Right renal pelvis (tissue), 4 donors: ENCODE measurements around the gene PARG. TPM values are rescaled to one million over a fixed set of nuclear protein-coding genes. Genes with fewer than 3 reads are reported as not detected.
"Not testable (repeated sequence)": the region's sequence is repeated elsewhere in the genome, so short reads cannot be mapped to it uniquely, and the experiment has no call there.

Source experiments
- DNase-seq, 4 donors: peaks; one replicate each; pipeline ENCODE4 v3.0.0-alpha.2; 2013; ENCODE audit warnings: low read depth in 4 of 4, low spot score in 3 of 4, missing footprints in 1 of 4
- polyA plus RNA-seq, 4 donors: library from polyadenylated mRNA; unstranded; fragments of 120-200 nt; gene quantifications; one replicate each; pipeline ENCODE4 v1.2.1, GENCODE V29; 2013; ENCODE audit not compliant: insufficient read length in 4 of 4

Gene PARG
- polyA plus RNA-seq, 4 donors: 34.7 to 37.7 (median 35.8) TPM

DNA sequence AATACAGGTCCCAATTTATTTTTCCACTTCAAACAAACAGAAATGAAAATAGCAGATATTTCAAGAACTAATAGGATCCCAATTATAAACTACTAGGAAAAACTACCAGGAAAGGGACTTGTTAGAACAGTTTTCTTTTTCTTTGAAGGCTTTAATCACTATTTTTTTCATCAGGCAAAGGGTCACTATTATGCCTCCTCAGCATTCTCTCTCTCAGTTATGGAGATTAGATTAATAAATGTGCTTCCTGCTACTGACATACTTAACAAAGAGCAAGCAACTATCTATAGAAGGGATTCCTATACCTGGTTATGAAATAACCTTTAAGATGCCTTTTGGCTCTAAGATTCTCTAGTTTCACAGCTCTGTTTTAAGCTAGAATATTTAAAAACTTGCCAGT, 108.7 kb downstream of the PARG start:
- no peak for DNase-seq

DNA sequence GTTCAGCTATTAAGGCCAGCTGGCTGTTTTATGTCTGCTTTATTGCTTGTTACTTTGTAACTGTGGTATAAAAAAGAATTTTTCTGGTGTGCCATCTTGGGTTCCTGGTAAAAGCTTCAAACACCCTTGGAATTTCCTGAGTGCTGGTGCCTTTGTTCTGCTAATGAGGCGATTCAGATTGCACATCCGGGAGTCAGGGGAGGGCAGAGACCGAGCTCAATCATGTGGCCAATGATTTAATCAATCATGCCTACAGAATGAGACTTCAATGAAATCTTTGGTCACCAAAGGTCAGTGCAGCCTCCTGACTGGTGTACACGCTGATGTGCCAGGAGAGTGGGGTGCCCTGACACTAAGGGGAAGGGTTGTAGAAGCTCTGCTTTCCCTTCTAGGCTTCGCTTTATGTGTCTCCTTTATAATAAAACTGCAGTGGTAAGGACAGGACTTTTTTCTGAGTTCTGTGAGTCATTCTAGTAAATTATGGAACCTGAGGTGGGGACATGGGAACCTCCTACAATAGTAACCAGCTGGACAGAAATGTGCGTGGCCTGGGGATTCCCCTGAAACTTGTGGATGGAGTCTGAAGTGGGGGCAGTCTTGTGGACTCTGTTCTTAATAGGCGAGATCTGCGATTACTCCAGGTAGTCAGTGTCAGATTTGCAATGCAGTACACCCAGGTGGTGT, 110.3 kb downstream of the PARG start:
- no peak for DNase-seq

DNA sequence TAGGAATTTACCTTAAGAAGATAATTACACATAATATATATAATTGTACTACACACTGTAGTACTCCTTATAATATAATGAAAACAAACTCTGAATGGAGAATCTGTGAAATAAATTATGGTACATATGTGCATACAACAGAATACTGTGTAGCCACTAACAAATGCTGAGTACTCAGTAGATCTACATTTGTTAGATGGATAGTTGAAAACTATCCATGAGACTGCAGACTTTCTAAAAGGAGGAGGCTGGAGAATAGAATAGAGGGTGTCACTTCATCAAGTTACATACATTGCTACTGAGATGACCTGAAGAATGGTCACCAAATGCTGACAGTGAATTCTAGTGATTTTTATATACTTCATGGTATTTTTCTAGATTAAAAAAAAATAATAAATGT, 111.0 kb downstream of the PARG start:
- no peak for DNase-seq

DNA sequence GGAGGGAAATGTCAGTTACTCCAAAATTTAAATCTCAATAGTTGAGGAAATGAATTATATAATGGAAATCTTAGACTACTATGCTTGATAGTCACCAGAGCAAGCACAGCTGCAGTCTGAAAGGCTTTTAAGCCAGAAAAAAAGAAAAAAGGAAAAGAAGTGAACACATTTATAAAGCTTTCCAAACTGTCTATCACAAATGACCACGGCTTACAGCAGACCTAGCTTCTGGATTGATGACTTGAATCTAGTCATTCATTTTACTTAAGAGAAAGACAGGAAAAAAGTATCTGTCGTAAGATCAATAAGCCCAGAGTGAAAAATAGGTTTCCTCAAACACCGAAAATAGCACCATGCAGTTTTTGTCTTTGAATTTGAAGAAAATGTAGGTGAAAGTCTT, 111.8 kb downstream of the PARG start:
- DNase-seq: no peak

DNA sequence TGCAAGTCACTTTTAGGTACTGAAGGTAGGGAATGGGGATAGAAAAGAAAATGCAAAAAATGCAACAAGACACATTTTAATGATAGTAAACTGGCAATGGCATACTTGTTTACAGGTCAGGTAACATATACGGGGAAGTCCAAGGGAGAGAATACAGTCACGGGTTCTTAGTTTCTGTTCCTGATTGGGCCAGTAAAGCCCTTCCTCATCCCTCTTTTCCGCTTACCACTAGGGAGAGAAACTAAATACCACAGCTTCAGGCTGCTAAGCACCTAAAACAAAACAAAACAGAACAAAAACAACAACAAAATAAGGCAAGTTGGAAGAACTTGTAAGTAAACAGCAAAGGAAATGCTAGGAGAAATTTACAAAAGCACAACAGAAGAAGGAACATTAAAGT, 114.5 kb downstream of the PARG start:
- no peak for DNase-seq

DNA sequence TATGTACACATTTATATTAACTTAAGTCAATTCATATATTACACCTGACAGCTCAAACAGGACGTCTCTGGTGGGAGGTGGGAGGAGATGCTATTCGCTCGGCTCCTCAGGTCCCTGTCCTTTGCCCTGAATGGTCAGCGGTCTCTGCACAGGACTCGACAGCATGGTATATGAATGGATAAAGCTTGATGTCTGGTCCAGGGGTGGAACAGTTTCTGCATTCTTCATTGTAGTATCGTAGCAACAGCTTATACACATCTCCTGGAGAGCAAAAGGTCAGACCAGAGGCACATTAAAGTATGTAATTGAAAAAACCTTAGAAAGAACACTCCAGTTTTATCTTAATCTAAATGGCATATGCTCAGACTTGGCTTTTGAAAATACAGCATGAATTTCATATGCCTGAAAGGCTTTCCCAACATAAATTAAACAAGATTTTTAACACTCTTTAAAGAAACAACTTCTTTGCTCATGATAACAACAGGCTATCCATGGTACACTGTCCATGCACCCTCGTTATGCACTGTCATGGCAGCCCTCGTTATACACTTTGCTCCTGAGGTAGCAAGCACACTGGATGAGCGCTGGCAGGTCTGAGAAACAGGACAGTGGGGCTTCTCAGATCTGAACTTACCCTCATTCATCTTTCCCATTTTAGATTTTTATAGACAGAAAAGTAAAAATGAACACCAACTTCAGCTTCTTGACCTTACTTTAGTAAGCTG, 122.4 kb downstream of the PARG start:
- no peak for DNase-seq

DNA sequence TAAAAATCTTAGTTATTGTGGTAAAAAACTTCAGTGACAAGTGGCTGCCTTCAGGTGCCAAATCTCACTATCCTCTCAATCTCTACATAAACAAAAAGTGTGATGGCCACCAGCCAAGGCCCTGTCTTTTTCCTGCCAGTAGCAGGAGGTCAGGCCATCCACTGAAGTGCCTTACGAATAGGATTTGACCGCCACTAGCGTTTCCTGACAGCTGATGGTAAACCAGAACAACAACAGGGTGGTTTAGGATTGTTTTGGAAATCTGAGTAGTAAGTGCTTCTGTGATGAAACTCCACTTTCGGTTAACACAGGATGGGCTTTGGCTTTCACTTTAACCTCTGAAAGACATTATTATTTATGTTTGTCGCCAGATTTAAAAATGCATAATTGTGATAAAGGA, 124.0 kb downstream of the PARG start:
- no peak for DNase-seq

DNA sequence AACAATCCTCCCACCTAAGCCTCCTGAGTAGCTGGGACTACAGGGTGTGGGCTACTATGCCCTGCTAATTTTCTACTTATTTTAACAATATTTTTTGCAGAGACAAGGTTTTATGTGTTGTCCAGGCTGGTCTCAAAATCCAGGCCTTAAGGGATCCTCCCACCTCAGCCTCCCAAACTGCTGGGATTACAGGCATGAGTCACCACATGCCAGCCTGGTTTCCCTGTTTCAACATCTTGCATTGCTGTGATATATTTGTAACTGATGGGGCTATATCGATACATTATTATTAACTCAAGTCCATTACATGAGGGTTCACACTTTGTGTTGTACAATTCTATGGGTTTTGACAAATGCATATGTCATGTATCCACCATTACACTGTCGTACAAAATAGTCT, 137.8 kb downstream of the PARG start:
- no peak for DNase-seq

DNA sequence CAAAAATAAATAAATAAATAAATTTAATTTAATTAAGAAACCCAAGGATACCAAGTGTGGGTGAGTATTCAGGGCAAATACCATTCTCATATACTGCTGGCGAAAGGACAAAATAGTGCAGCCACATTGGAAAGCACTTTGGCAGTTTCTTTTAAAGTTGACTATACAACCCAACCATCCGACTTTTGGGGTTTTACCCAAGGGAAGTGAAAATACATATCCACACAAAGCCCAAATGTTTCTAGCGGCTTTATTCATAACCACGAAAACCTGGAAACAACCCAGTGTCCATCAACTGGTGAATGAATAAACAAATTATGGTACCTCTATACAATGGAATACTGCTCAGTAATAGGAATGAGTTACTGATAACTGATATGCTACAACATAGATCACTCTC, 143.6 kb downstream of the PARG start:
- no peak for DNase-seq

DNA sequence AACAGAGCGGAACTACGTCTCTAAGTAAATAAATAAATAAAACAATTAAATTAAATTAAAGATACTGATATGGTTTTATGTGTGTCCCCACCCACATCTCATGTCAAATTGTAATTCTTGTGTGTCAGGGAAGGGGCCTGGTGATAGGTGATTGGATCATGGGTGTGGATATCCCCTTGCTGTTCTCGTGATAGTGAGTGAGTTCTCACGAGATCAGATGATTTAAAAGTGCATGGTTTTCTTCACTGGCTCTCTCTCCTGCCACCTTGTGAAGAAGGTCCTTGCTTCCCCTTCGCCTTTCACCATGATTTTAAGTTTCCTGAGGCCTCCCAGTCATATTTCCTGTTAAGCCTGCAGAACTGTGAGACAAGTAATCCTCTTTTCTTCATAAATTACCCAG, 150.7 kb downstream of the PARG start:
- DNase-seq: no peak

DNA sequence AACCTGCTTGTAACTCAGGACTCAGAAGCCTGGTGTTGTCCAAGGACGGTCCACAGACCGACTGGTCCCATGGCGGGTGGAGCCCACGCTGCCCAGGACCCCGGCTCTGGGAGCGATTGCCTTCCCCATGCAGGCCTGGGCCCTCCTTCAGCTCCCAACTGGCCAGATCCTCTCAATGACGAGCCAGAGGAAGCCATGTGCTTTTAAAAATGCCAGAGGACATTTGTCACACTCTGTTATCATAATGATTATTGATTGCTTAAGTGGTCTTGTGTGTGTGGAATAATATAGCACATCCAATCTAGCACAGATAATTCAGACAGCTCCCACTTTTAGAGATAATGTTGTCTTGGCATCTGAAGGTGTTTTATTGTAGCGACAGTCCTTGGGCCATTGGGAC, 157.1 kb downstream of the PARG start:
- no peak for DNase-seq

DNA sequence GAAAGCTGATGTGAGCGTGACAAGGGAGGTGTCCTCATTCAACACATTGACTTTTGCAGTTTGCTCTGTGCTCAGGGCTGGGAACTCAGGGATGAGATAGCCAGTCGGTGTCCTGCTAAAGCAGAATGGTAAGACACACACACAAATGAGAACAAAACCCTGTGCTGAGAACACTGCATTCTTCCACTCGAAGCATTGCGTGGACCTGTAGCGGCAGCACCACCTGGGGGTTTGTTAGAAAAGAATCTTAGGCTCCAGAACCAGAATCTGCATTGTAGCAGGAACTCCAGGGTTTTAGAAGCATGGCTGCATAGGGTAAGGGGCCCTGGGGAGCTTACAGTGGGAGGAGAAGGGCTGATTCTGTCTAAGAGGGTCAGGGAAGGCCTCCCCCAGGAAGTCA, 158.2 kb downstream of the PARG start:
- DNase-seq: no peak

DNA sequence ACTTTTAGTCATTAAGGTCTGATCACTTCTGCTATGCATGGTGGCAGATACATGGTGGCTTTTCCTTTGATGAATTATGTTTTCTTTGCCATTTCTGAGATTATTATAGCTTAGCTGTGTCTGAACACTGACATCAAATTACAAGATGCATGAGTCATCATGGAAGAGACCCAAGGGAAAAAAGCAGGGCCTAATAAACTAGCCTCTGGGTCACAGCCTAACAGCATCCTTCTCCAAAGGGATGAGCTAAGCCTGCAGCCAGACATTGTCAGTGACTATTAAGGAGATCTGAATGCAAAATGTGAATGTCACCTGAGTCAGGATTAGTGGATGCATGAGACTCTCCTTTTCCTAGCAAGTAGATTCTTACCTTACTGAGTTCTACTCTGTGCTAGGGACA, 160.6 kb downstream of the PARG start:
- no peak for DNase-seq

DNA sequence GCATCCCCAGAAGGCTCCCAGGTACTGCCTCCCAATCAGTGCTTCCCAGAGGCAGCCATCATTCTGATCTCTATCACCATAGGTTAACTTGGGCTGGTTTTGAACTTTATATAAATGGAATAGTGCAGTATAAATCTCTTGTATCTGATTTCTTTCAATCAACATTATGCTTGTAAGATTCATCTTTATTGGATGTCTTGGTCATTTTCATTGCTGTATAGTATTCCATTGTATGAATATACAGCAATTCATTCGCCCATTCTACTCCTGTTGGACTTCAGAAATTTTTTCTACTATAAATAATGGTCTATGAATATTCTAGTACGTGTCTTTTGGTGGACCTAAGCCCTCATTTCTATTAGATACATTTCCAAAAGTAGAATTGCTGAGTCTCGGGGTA, 163.6 kb downstream of the PARG start:
- no peak for DNase-seq

DNA sequence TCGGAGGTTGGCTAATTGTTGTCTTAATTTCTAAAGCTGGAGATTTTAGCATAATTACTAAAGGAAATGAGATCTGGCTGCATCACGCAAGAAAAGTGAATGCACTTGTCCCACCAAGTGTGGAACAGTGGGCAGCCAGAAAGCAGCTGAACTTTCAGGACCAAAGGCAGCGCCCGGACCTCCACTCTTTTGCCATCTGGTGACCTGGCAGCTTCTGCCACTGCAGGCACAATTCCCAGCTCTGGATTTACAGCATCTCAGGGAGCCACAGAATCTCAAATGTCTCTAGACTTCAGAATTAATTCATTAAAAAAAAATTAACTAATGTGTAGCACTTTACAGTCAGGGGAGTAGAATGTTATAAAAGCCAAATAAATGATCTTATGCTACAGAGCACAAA, 165.0 kb downstream of the PARG start:
- no peak for DNase-seq

DNA sequence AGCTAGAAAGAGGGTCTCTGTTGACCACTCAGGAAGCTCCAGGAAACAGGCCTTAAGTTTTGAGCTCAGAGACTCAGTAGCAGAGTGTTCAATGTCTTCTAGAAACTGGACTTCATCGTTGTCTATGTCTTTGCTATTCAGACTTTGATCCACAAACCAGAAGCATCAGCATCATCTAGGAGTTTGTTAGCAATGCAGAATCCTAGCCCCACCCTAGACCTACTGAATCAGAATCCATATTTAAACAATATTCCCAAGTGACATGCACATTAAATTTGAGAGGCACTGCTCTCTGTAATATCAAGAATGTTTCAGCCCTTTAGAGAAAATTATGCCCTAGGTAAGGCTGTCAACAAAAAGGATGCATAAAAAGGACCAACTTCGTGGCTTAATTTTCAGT, 166.8 kb downstream of the PARG start:
- no peak for DNase-seq

DNA sequence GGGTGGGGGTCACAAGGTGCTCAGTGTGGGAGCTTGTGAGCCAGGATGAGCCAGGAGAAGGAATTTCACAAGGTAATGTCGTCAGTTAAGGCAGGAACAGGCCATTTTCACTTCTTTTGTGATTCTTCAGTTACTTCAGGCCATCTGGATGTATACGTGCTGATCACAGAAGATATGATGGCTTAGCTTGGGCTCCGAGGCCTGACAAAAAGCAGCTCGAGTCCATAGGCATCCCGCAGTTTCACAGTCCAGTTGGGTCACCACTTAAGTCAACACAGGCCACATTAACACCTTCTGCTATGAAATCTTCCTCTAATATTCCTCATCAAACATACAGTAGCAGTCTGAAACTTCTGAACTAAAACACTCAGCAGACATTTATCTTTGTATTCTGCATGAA, 168.9 kb downstream of the PARG start:
- not testable (repeated sequence) for DNase-seq

DNA sequence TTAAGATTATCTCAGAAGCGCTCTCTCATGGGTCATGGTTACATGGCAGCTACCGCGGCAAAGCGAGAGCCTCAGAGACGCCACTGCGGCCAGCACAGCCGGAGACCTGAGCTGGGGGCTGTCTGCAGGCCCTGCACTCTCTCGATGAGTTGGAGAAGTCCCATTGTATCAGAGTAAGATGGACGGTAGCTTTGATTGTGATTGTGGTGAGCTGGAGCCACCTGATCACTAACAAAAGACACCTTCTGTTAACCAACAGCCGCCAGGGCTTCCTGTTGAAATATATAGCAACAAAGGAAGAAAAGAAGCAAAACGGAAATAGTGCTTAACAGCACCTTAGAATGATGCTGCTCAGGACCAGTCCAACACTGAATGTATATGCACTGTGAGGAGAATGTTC, 170.8 kb downstream of the PARG start:
- not testable (repeated sequence) for DNase-seq

DNA sequence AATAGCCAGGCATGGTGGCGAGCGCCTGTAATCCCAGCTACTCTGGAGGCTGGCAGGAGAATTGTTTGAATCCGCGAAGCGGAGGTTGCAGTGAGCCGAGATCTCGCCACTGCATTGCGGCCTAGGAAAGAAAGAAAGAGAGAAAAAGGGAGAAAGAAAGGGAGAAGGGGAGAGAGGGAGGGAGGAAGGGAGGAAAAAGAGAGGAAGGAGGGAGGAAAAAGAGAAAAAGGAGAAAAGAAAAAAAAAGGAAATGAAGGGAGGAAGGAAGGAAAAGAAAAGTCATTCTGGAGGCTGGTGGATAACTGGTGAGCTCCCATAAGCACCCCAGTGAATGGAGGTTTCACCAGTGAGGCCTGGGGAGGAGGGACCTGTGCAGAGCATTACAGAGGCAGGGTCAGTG, 172.1 kb downstream of the PARG start:
- DNase-seq: no peak

DNA sequence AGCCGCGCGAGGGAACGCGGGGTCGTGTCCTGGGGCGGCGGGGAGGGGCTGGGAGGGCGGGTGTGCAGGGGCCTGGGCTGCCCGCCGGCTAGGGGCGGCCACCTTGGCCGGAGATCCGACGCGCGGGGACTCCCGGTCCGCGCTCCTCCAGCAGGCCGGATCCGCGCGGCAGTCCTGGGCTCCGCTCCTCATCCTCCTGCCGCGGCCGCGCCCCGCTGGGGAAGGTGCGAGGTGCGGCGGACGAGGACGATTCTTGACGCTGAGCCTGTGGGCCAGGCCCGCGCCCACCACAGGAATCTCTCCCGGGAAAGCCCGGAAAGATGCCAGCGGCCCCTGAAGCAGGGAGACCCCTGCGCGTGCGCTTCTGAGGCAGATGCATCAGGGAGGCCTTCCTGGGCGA, 173.1 kb downstream of the PARG start:
- DNase-seq: no peak

DNA sequence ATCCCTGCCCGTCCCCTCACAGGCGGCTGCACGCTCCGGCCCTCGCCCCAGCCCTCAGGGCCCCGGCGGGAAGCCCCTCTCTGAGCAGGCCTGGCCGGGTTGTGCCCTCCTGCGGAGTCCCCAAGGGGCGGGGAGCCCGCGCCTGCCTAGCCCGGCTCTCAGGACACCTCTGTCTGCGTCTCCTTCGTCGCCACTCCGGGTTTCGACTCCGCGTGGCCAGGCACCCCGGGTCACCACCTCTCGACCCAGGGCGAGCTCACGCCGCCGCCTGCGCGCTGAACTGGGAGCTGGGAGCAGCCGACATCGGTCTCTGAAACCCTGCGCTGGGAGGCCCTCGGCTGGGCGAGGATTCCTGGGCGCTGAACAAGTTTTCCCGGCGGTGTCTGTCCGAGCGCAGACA, 173.5 kb downstream of the PARG start:
- DNase-seq: no peak
